K562 (cell line): ENCODE measurements around the gene OXSR1. TPM values are rescaled to one million over a fixed set of nuclear protein-coding genes. Genes with fewer than 3 reads are reported as not detected.

ENCODE experiments used
- BCOR ChIP-seq: fragments of 450-650 bp; IDR thresholded peaks from 2 replicates; pipeline ENCODE4 v1.6.1; 2016
- BMI1 ChIP-seq: fragments of 150-350 bp; IDR thresholded peaks from 2 replicates; pipeline ENCODE4 v1.6.1; 2014; ENCODE audit warnings: low read length
- ETS1 ChIP-seq: conservative IDR thresholded peaks from 2 replicates; pipeline ENCODE4 v1.6.1; 2011; ENCODE audit warnings: low read depth, mild to moderate bottlenecking, low read length; ENCODE audit not compliant: control insufficient read depth
- FIP1L1 ChIP-seq: fragments of 200-400 bp; formaldehyde crosslinking; IDR thresholded peaks from 2 replicates; pipeline ENCODE4 v1.6.1; 2018; ENCODE audit warnings: mild to moderate bottlenecking, low read depth, low read length; ENCODE audit not compliant: poor library complexity, severe bottlenecking
- HDAC1 ChIP-seq, 2 experiments: fragments of 450-650 bp; IDR thresholded peaks; 2 replicates each; pipeline ENCODE4 v1.6.1; 2016 to 2017; ENCODE audit warnings: inconsistent platforms in 1 of 2, mild to moderate bottlenecking in 1 of 2, moderate library complexity in 1 of 2
- MLLT1 ChIP-seq, 2 experiments: fragments of 450-650 bp; IDR thresholded peaks; 2 replicates each; pipeline ENCODE4 v1.6.1; 2016
- MXI1 ChIP-seq: IDR thresholded peaks from 2 replicates; pipeline ENCODE4 v1.6.1; 2011; ENCODE audit warnings: low read depth, mild to moderate bottlenecking, improper control_type of control experiment, low read length
- PHF8 ChIP-seq: fragments of 200-600 bp; sonication (generic); IDR thresholded peaks from 2 replicates; pipeline ENCODE4 v1.6.1; 2012; ENCODE audit warnings: mixed run types, mild to moderate bottlenecking, inconsistent platforms, low read length, moderate library complexity, borderline replicate concordance
- PPARD ChIP-seq: fragments of 250-450 bp; sonication (Bioruptor Pico); IDR thresholded peaks from 2 replicates; pipeline ENCODE4 v1.8.0; 2022; ENCODE audit warnings: inconsistent platforms, mild to moderate bottlenecking, moderate library complexity
- RBM22 ChIP-seq: fragments of 200-400 bp; formaldehyde crosslinking; IDR thresholded peaks from 2 replicates; pipeline ENCODE4 v1.6.1; 2018; ENCODE audit warnings: low read length, low read depth; ENCODE audit not compliant: poor library complexity, severe bottlenecking
- RBM39 ChIP-seq: fragments of 200-400 bp; formaldehyde crosslinking; optimal IDR thresholded peaks from 2 replicates; pipeline ENCODE3; 2018; ENCODE audit warnings: low read depth, low read length
- RFX7 ChIP-seq: fragments of 250-450 bp; sonication (Bioruptor Pico); IDR thresholded peaks from 2 replicates; pipeline ENCODE4 v1.5.1; 2021; ENCODE audit warnings: mild to moderate bottlenecking
- SMARCA4 ChIP-seq: fragments of 450-650 bp; IDR thresholded peaks from 2 replicates; pipeline ENCODE4 v1.6.1; 2016
- SUPT5H ChIP-seq: fragments of 450-650 bp; IDR thresholded peaks from 2 replicates; pipeline ENCODE4 v1.6.1; 2016
- TARDBP ChIP-seq: fragments of 450-650 bp; IDR thresholded peaks from 2 replicates; pipeline ENCODE4 v1.6.1; 2016
- TCF15 ChIP-seq: fragments of 250-450 bp; sonication (Bioruptor Pico); IDR thresholded peaks from 2 replicates; pipeline ENCODE4 v1.8.0; 2022; ENCODE audit warnings: moderate library complexity, mild to moderate bottlenecking, inconsistent platforms
- ZNF3 ChIP-seq: fragments of 250-450 bp; sonication (Bioruptor Pico); IDR thresholded peaks from 2 replicates; pipeline ENCODE4 v1.5.0; 2021; ENCODE audit warnings: mild to moderate bottlenecking, moderate library complexity
- ZNF408 ChIP-seq: fragments of 250-450 bp; sonication (Bioruptor Pico); IDR thresholded peaks from 2 replicates; pipeline ENCODE4 v1.4.0; 2020; ENCODE audit warnings: low read depth, mild to moderate bottlenecking, moderate library complexity
- polyA plus RNA-seq, 8 experiments: library from polyadenylated mRNA; depleted of rRNA in 4 of 8; stranded (reverse) in 5 of 8; unstranded in 3 of 8; fragments of >200 nt; fragmentation: Nextera tagmentation in 2 of 8; fragmentation: Illumina TruSeq in 1 of 8; extraction: Ambion mirVana in 2 of 8; extraction: Trizol in 1 of 8; gene quantifications; 2 replicates each; pipeline versions ENCODE4 v1.2.1 to v1.2.3, GENCODE V29; 2011 to 2014; ENCODE audit warnings: inconsistent platforms in 1 of 8, missing spikeins in 1 of 8
- total RNA-seq, 7 experiments: library from RNA; depleted of rRNA in 6 of 7; stranded (reverse); fragments of >200 nt in 6 of 7; fragmentation: Illumina TruSeq in 2 of 7; extraction: Trizol in 2 of 7; gene quantifications; 2 replicates each; pipeline versions ENCODE4 v1.2.1 to v1.2.3, GENCODE V29; 2011 to 2021; ENCODE audit warnings: low replicate concordance in 1 of 7
- TF ChIP-seq, protein P1 (sequence below): sonication (generic); formaldehyde crosslinking; IDR thresholded peaks from 2 replicates; pipeline ENCODE4 v1.8.1; 2022; ENCODE audit warnings: missing genetic modification reagents
- TF ChIP-seq, protein P2 (sequence below): fragments of 250-450 bp; sonication (Bioruptor Pico); IDR thresholded peaks from 2 replicates; pipeline ENCODE4 v1.8.0; 2021; ENCODE audit warnings: mild to moderate bottlenecking, moderate library complexity
- TF ChIP-seq, protein P3 (sequence below): fragments of 250-450 bp; sonication (Bioruptor Pico); IDR thresholded peaks from 2 replicates; pipeline ENCODE4 v1.4.0; 2020; ENCODE audit warnings: mild to moderate bottlenecking

The OXSR1 gene
- total and polyA plus RNA-seq, 9 of the 15 experiments (the other 6 are each of a cell fraction or from before 2014, with no cell fraction given), result 15.7 to 87.6 (median 48.7) TPM

DNA sequence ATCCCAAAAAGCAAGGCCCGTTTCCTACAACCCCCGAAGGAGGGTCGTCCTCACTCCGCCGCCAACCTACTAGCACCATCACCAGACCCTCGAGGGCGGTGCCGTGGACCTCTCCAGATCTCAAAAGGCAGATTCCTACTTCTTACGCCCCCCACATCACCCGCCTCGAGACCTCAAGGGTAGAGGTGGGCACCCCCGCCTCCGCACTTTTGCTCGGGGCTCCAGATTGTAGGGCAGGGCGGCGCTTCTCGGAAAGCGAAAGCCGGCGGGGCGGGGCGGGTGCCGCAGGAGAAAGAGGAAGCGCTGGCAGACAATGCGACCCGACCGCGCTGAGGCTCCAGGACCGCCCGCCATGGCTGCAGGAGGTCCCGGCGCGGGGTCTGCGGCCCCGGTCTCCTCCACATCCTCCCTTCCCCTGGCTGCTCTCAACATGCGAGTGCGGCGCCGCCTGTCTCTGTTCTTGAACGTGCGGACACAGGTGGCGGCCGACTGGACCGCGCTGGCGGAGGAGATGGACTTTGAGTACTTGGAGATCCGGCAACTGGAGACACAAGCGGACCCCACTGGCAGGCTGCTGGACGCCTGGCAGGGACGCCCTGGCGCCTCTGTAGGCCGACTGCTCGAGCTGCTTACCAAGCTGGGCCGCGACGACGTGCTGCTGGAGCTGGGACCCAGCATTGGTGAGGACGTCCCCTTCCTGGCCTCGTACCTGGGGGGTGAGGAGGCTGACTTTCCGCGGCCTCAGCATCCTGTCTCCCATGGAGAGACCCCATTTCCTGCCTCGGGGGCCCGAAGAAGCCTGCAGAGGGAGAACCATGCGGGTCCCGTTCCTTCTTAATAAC, 26.8 kb upstream of the OXSR1 start, which contains the start of gene MYD88 (continued):
- TF ChIP-seq, protein P1, sequence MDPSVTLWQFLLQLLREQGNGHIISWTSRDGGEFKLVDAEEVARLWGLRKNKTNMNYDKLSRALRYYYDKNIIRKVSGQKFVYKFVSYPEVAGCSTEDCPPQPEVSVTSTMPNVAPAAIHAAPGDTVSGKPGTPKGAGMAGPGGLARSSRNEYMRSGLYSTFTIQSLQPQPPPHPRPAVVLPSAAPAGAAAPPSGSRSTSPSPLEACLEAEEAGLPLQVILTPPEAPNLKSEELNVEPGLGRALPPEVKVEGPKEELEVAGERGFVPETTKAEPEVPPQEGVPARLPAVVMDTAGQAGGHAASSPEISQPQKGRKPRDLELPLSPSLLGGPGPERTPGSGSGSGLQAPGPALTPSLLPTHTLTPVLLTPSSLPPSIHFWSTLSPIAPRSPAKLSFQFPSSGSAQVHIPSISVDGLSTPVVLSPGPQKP (CRISPR knock-in tag), result no peak
- TF ChIP-seq BMI1 (no peak), TCF15 (CRISPR knock-in tag) (no peak), ZNF408 (no peak), SMARCA4 (peak; percentile 60), HDAC1 (IDR thresholded peaks at IDR 0.05) (peak in 1 of 2 experiments; percentile 55; a peak in 1 of 4 replicates), SUPT5H (peak; percentile 90), ETS1 (peak; percentile 60; the same call in 1 of the 2 replicates), ZNF3 (CRISPR knock-in tag) (no peak), MLLT1 (IDR thresholded peaks at IDR 0.05) (peak in 1 of 2 experiments; percentile 44; a peak in 1 of 4 replicates), RBM22 (peak; percentile 45), BCOR (peak; percentile 8; the same call in 1 of the 2 replicates), TARDBP (no peak), PPARD (CRISPR knock-in tag) (no peak), MXI1 (0 out of 2 replicates have a peak, but pooled peaks have one; percentile 60), FIP1L1 (peak; percentile 87), PHF8 (peak; percentile 97), RBM39 (no peak), RFX7 (CRISPR knock-in tag) (no peak)
- TF ChIP-seq, protein P2, sequence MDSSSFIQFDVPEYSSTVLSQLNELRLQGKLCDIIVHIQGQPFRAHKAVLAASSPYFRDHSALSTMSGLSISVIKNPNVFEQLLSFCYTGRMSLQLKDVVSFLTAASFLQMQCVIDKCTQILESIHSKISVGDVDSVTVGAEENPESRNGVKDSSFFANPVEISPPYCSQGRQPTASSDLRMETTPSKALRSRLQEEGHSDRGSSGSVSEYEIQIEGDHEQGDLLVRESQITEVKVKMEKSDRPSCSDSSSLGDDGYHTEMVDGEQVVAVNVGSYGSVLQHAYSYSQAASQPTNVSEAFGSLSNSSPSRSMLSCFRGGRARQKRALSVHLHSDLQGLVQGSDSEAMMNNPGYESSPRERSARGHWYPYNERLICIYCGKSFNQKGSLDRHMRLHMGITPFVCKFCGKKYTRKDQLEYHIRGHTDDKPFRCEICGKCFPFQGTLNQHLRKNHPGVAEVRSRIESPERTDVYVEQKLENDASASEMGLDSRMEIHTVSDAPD (CRISPR knock-in tag), result no peak
- TF ChIP-seq, protein P3, sequence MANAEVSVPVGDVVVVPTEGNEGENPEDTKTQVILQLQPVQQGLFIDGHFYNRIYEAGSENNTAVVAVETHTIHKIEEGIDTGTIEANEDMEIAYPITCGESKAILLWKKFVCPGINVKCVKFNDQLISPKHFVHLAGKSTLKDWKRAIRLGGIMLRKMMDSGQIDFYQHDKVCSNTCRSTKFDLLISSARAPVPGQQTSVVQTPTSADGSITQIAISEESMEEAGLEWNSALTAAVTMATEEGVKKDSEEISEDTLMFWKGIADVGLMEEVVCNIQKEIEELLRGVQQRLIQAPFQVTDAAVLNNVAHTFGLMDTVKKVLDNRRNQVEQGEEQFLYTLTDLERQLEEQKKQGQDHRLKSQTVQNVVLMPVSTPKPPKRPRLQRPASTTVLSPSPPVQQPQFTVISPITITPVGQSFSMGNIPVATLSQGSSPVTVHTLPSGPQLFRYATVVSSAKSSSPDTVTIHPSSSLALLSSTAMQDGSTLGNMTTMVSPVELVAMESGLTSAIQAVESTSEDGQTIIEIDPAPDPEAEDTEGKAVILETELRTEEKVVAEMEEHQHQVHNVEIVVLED (CRISPR knock-in tag), result 0 out of 2 replicates have a peak, but pooled peaks have one; percentile 33
